ENCODE data around the gene FOXJ3. TPM values are rescaled to one million over a fixed set of nuclear protein-coding genes. Genes with fewer than 3 reads are reported as not detected.

FOXJ3 gene
- 25.7 and 31.7 TPM in 2 replicates for total RNA-seq (2014; rRNA removed; shearing (Covaris generic))

GRCh38 chr1:42335050-42335808 is at the start of gene FOXJ3:
Gene FOXJ3, minus strand, starts transcription at chr1:42335235. Its CDS starts 24,142 bp downstream, at chr1:42311093.
- peak; percentile 94 for DNase-seq (ENCODE audit: low spot score)

GRCh38 chr1:42381280-42381673 is 46.2 kb upstream of the FOXJ3 start:
- no peak for DNase-seq (ENCODE audit: low spot score)

- DNase-seq (ENCODE audit: low spot score), result no peak
Measured at GRCh38 chr1:42380586-42381279, 45.7 kb upstream of the FOXJ3 start, which contains the start of gene RIMKLA. Gene RIMKLA, plus strand, starts transcription at chr1:42380792. Its CDS starts 143 bp downstream, at chr1:42380935.

GRCh38 chr1:42379794-42380585 is 45.0 kb upstream of the FOXJ3 start:
- DNase-seq (ENCODE audit: low spot score), result peak; percentile 33

- no peak for DNase-seq (ENCODE audit: low spot score)
Measured at GRCh38 chr1:42372796-42373195, 37.8 kb upstream of the FOXJ3 start.

GRCh38 chr1:42370876-42371549 is 36.0 kb upstream of the FOXJ3 start:
- no peak for DNase-seq (ENCODE audit: low spot score)

GRCh38 chr1:42369471-42369870 is 34.4 kb upstream of the FOXJ3 start:
- DNase-seq (ENCODE audit: low spot score), result no peak

GRCh38 chr1:42368096-42368795 is 33.2 kb upstream of the FOXJ3 start:
- no peak for DNase-seq (ENCODE audit: low spot score)

GRCh38 chr1:42365118-42365517 is 30.1 kb upstream of the FOXJ3 start:
- DNase-seq (ENCODE audit: low spot score), result no peak

GRCh38 chr1:42364542-42364941 is 29.5 kb upstream of the FOXJ3 start:
- DNase-seq (ENCODE audit: low spot score), result no peak

- DNase-seq (ENCODE audit: low spot score), result no peak
Measured at GRCh38 chr1:42364089-42364488, 29.1 kb upstream of the FOXJ3 start.

GRCh38 chr1:42359466-42359865 is 24.4 kb upstream of the FOXJ3 start:
- DNase-seq (ENCODE audit: low spot score), result no peak

- no peak for DNase-seq (ENCODE audit: low spot score)
Measured at GRCh38 chr1:42358791-42359190, 23.8 kb upstream of the FOXJ3 start.

GRCh38 chr1:42350086-42350485 is 15.1 kb upstream of the FOXJ3 start:
- DNase-seq (ENCODE audit: low spot score), result no peak

- no peak for DNase-seq (ENCODE audit: low spot score)
Measured at GRCh38 chr1:42348498-42348897, 13.5 kb upstream of the FOXJ3 start.

GRCh38 chr1:42343049-42343448 is 8.0 kb upstream of the FOXJ3 start:
- no peak for DNase-seq (ENCODE audit: low spot score)

GRCh38 chr1:42340901-42341300 is 5.9 kb upstream of the FOXJ3 start:
- DNase-seq (ENCODE audit: low spot score), result no peak

GRCh38 chr1:42340093-42340492 is 5.1 kb upstream of the FOXJ3 start:
- peak; percentile 81 for DNase-seq (ENCODE audit: low spot score)

GRCh38 chr1:42336978-42337377 is 1.9 kb upstream of the FOXJ3 start:
- no peak for DNase-seq (ENCODE audit: low spot score)

- no peak for DNase-seq (ENCODE audit: low spot score)
Measured at GRCh38 chr1:42335809-42336518, 929 bp upstream of the FOXJ3 start.

Data from H4 (cell line).